ENCODE measurements around the gene TRMT11. TPM values are rescaled to one million over a fixed set of nuclear protein-coding genes. Genes with fewer than 3 reads are reported as not detected.

Gene TRMT11
- total RNA-seq, 6 experiments from 2014 or later, result 12.8 to 20.7 (median 15.2) TPM

DNA sequence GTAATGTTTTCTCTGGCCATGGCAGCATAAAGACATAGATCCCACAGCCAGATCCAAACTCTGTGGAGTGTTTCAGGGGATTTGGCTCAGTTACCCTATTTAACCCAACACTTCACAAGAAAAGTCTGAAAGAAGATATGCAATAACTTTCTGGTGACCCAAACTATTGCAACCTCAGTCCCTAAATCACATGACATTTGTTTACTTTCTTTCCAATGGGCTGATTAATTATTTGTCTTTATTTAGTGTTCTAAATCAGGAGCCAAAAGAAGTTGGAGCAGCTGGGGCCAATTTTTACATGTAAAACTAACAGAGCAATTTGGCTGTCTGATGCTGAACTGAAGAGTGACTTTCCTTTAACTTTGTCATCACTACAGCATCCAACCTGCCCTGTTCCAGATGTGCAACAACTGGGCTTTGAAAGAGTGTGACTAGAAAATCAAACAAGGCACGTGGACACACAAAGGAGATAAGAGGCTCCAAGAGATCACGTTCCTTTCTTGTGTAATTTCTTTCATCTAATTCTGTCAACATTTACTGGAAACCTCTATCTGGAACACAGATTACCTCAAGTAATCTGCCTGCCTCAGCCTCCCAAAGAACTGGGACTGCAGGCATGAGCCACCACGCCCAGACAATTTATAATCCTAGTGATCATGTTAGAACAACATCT is 90.8 kb downstream of the TRMT11 start:
- no peak for TF ChIP-seq CTCF (IDR thresholded peaks at IDR 0.05)
- Mint-ChIP-seq H3K27me3 (ENCODE audit: insufficient read depth) (no peaks in the 10 kb centered on the region), H3K36me3 (ENCODE audit: low read depth) (no peaks in the 10 kb centered on the region), H3K27ac (peak overlapping the region; percentile 89), H3K4me3 (peak overlapping the region; percentile 74; the same call in 1 of the 2 replicates), H3K4me1 (ENCODE audit: low read depth) (peaks cover 42% of the 10 kb centered on the region), H3K9me3 (no peaks in the 10 kb centered on the region)
- no peak for DNase-seq

- no peak for TF ChIP-seq CTCF (IDR thresholded peaks at IDR 0.05)
- H3K27me3 Mint-ChIP-seq (ENCODE audit: insufficient read depth), result no peaks in the 10 kb centered on the region
- H3K9me3 Mint-ChIP-seq, result no peaks in the 10 kb centered on the region
- H3K4me3 Mint-ChIP-seq, result peak overlapping the region; percentile 74
- peak; percentile 63 for DNase-seq
- H3K36me3 Mint-ChIP-seq (ENCODE audit: low read depth), result no peaks in the 10 kb centered on the region
- peak overlapping the region; percentile 89 for H3K27ac Mint-ChIP-seq
- H3K4me1 Mint-ChIP-seq (ENCODE audit: low read depth), result peaks cover 42% of the 10 kb centered on the region
Measured at GRCh38 chr6:126077810-126078776, 91.8 kb downstream of the TRMT11 start.

GRCh38 chr6:126083875-126084274 is 97.5 kb downstream of the TRMT11 start:
- no peak overlapping the region for H3K27ac Mint-ChIP-seq
- TF ChIP-seq CTCF (IDR thresholded peaks at IDR 0.05), result no peak
- H3K4me3 Mint-ChIP-seq, result no peak overlapping the region
- no peak for DNase-seq
- H3K9me3 Mint-ChIP-seq, result no peaks in the 10 kb centered on the region
- no peaks in the 10 kb centered on the region for H3K36me3 Mint-ChIP-seq (ENCODE audit: low read depth)
- H3K4me1 Mint-ChIP-seq (ENCODE audit: low read depth), result peaks cover 19% of the 10 kb centered on the region
- no peaks in the 10 kb centered on the region for H3K27me3 Mint-ChIP-seq (ENCODE audit: insufficient read depth)

GRCh38 chr6:126086560-126086959 is 100.2 kb downstream of the TRMT11 start:
- no peak for TF ChIP-seq CTCF (IDR thresholded peaks at IDR 0.05)
- no peaks in the 10 kb centered on the region for H3K9me3 Mint-ChIP-seq
- no peak overlapping the region for H3K4me3 Mint-ChIP-seq
- no peaks in the 10 kb centered on the region for H3K4me1 Mint-ChIP-seq (ENCODE audit: low read depth)
- no peaks in the 10 kb centered on the region for H3K36me3 Mint-ChIP-seq (ENCODE audit: low read depth)
- no peaks in the 10 kb centered on the region for H3K27me3 Mint-ChIP-seq (ENCODE audit: insufficient read depth)
- no peak for DNase-seq
- H3K27ac Mint-ChIP-seq, result no peak overlapping the region

Other genes starting within 250 kb of the TRMT11 start
- gene HEY2, start 236.9 kb upstream of the TRMT11 start, total RNA-seq (2021; fragmentation: NEBNext Ultra II Directional; extraction: Animal tissue kit (Norgen Biotek cat#: 25700)), result not detected
- gene NCOA7, start 195.6 kb upstream of the TRMT11 start, total RNA-seq (2021; fragmentation: NEBNext Ultra II Directional; extraction: Animal tissue kit (Norgen Biotek cat#: 25700)), result 10 to 100 TPM; 27.1 to 29.3 (median 28.6) TPM
- 10 to 100 TPM; 11.0 to 14.4 (median 12.3) TPM for gene HINT3, start 29.8 kb upstream of the TRMT11 start, total RNA-seq (2021; fragmentation: NEBNext Ultra II Directional; extraction: Animal tissue kit (Norgen Biotek cat#: 25700))

All from HFFc6 (cell line).